Endothelial cell of umbilical vein (primary cell): ENCODE measurements around the gene CLOCK. TPM values are rescaled to one million over a fixed set of nuclear protein-coding genes. Genes with fewer than 3 reads are reported as not detected.

Experiments
- BruUV-seq: library from RNA; stranded (reverse); fragments of 400-500 nt; replicated peaks from 2 replicates; lab custom pipeline; 2021; lab: Mats Ljungman, UMichigan
- CTCF ChIA-PET: fragments of 300-600, 350-600 bp; sonication (Branson Sonifier 250); formaldehyde crosslinking; loops from one replicate; lab custom pipeline; 2021; ENCODE audit warnings: antibody characterized with exemption, inconsistent platforms; lab: Charles Lee
- POLR2A ChIA-PET: fragments of 300-600, 350-600 bp; sonication (Branson Sonifier 250); formaldehyde crosslinking; loops from one replicate; lab custom pipeline; 2021; ENCODE audit warnings: antibody characterized with exemption, inconsistent platforms; lab: Charles Lee
- DNase-seq: peaks from one replicate; pipeline ENCODE4 v3.0.0-alpha.2; 2011; ENCODE audit warnings: low read depth, low spot score
- FAIRE-seq: peaks from 2 replicates; lab custom pipeline; 2011; peaks lifted over from hg19 to GRCh38; lab: Jason Lieb, UNC
- H2AFZ ChIP-seq: 2 replicates; pipeline ENCODE4 v1.6.0; 2012; ENCODE audit warnings: low read depth, low read length, control low read depth, inconsistent platforms
- H3K27ac ChIP-seq: 2 replicates; pipeline ENCODE4 v1.5.1; 2011; ENCODE audit warnings: low read depth, mild to moderate bottlenecking, control low read depth, low read length, moderate library complexity; ENCODE audit not compliant: insufficient read depth
- H3K27me3 ChIP-seq, 2 experiments: 2 replicates each; pipeline versions ENCODE4 v1.6.0 to v1.6.1; 2011; ENCODE audit warnings: low read length in 2 of 2, mixed read lengths in 1 of 2; ENCODE audit not compliant: control insufficient read depth in 2 of 2, insufficient read depth in 2 of 2
- H3K36me3 ChIP-seq, 2 experiments: 2 replicates in 1 of 2; 3 replicates in 1 of 2; pipeline ENCODE4 v1.5.1; 2011; ENCODE audit warnings: low read length in 2 of 2, mild to moderate bottlenecking in 1 of 2, moderate library complexity in 1 of 2; ENCODE audit not compliant: control insufficient read depth in 2 of 2, insufficient read depth in 2 of 2; ENCODE audit errors: extremely low read depth in 1 of 2
- H3K4me1 ChIP-seq: 3 replicates; pipeline ENCODE4 v1.5.1; 2011; ENCODE audit warnings: mild to moderate bottlenecking, low read length; ENCODE audit not compliant: control insufficient read depth, insufficient read depth; ENCODE audit errors: extremely low read depth
- H3K4me2 ChIP-seq: 2 replicates; pipeline ENCODE4 v1.6.1; 2011; ENCODE audit warnings: low read length, control low read depth, mixed read lengths; ENCODE audit not compliant: insufficient read depth
- H3K4me3 ChIP-seq, 3 experiments: fragments of 200-600 bp in 1 of 3; sonication (generic), shearing (Covaris generic) in 1 of 3; replicated peaks in 1 of 3; 2 replicates each; pipeline ENCODE4 v1.5.1; 2011 to 2016; ENCODE audit warnings: control low read depth in 3 of 3, low read length in 3 of 3, mild to moderate bottlenecking in 2 of 3, inconsistent platforms in 1 of 3, low read depth in 1 of 3, moderate library complexity in 1 of 3; ENCODE audit not compliant: insufficient read depth in 1 of 3
- H3K79me2 ChIP-seq: 2 replicates; pipeline ENCODE4 v1.6.0; 2012; ENCODE audit warnings: low read length, inconsistent platforms; ENCODE audit not compliant: control insufficient read depth, insufficient read depth
- H3K9ac ChIP-seq: replicated peaks from 2 replicates; pipeline ENCODE3; 2011; ENCODE audit warnings: low read length, control low read depth; ENCODE audit not compliant: insufficient read depth; ENCODE audit errors: extremely low read depth
- H3K9me1 ChIP-seq: replicated peaks from 3 replicates; pipeline ENCODE4 v1.6.0; 2011; ENCODE audit warnings: mild to moderate bottlenecking, low read length; ENCODE audit not compliant: control insufficient read depth, insufficient read depth; ENCODE audit errors: extremely low read depth
- H3K9me3 ChIP-seq: replicated peaks from 2 replicates; pipeline ENCODE4 v1.5.1; 2012; ENCODE audit warnings: low read length, inconsistent platforms; ENCODE audit not compliant: control insufficient read depth, insufficient read depth
- H4K20me1 ChIP-seq: replicated peaks from 2 replicates; pipeline ENCODE3; 2011; ENCODE audit warnings: mild to moderate bottlenecking, low read length; ENCODE audit not compliant: control insufficient read depth, insufficient read depth; ENCODE audit errors: extremely low read depth
- CTCF ChIP-seq, 2 donors: IDR thresholded peaks; 1 replicate in 1 of 2; 2 replicates in 1 of 2; pipeline ENCODE4 v1.5.1; 2011; ENCODE audit warnings: low read length in 2 of 2, mild to moderate bottlenecking in 2 of 2, moderate library complexity in 2 of 2, control low read depth in 1 of 2, inconsistent platforms in 1 of 2, low read depth in 1 of 2; ENCODE audit not compliant: insufficient read depth in 1 of 2; ENCODE audit errors: extremely low read depth in 1 of 2
- EZH2 ChIP-seq: IDR thresholded peaks from 2 replicates; pipeline ENCODE4 v1.6.1; 2012; ENCODE audit warnings: borderline replicate concordance, low read depth, mild to moderate bottlenecking, moderate library complexity, low read length, inconsistent platforms; ENCODE audit not compliant: severe bottlenecking
- FOS ChIP-seq: IDR thresholded peaks from 2 replicates; pipeline ENCODE4 v1.6.1; 2011; ENCODE audit warnings: mild to moderate bottlenecking, low read length, moderate library complexity, borderline replicate concordance; ENCODE audit not compliant: insufficient read depth
- GATA2 ChIP-seq: IDR thresholded peaks from 2 replicates; pipeline ENCODE4 v1.7.0; 2011; ENCODE audit warnings: low read depth, mild to moderate bottlenecking, moderate library complexity, mixed read lengths, low read length; ENCODE audit not compliant: insufficient read length, insufficient read depth
- JUN ChIP-seq: IDR thresholded peaks from 2 replicates; pipeline ENCODE4 v1.6.1; 2011; ENCODE audit warnings: borderline replicate concordance, low read depth; ENCODE audit not compliant: insufficient read length, insufficient read depth
- MAX ChIP-seq: IDR thresholded peaks from 2 replicates; pipeline ENCODE4 v1.6.1; 2011; ENCODE audit not compliant: insufficient read depth, insufficient read length
- MYC ChIP-seq: IDR thresholded peaks from one replicate; pipeline ENCODE4 v1.6.1; 2011; ENCODE audit warnings: mild to moderate bottlenecking, low read depth, low read length
- POLR2A ChIP-seq: IDR thresholded peaks from 2 replicates; pipeline ENCODE4 v1.6.1; 2012; ENCODE audit warnings: low read depth, mild to moderate bottlenecking, control low read depth, low read length
- POLR2AphosphoS5 ChIP-seq: IDR thresholded peaks from 2 replicates; pipeline ENCODE4 v1.6.1; 2012; ENCODE audit warnings: low read depth, mild to moderate bottlenecking, control low read depth, low read length, moderate library complexity; ENCODE audit not compliant: insufficient read depth
- dilution Hi-C: fragments of 300-500 bp; cut with MboI; formaldehyde crosslinking; loops from one replicate; pipeline ENCODE4 v1.15.0; 2019; ENCODE audit warnings: low sequenced_read_pairs; ENCODE audit not compliant: extremely low pct_ligation_motif_present
- intact Hi-C: fragments of 100-400 bp; cut with micrococcal nuclease; formaldehyde crosslinking; loops from one replicate; pipeline ENCODE4 v1.10.0; 2022
- polyA plus RNA-seq, 4 experiments: library from polyadenylated mRNA; depleted of rRNA in 3 of 4; stranded (reverse) in 3 of 4; unstranded in 1 of 4; fragments of >200 nt; gene quantifications; 2 replicates each; pipeline versions ENCODE4 v1.2.1 to v1.2.3, GENCODE V29; 2011 to 2012; ENCODE audit warnings: missing spikeins in 1 of 4
- total RNA-seq: library from RNA; stranded (reverse); gene quantifications from 2 replicates; pipeline ENCODE4 v1.2.3, GENCODE V29; 2021

The CLOCK gene
- total and polyA plus RNA-seq, 2 donors (not counting 3 experiments of a cell fraction or from before 2014, with no cell fraction given) = 7.5 to 23.8 TPM

GRCh38 chr4:55538531-55538930 is 8.2 kb downstream of the CLOCK start:
- FAIRE-seq = no peak
- TF ChIP-seq FOS (no peak), MAX (no peak), EZH2 (no peak), POLR2AphosphoS5 (no peak), CTCF (IDR thresholded peaks at IDR 0.05; ENCODE audit: extremely low read depth in 1 of 2, insufficient read depth in 1 of 2, low read depth in 1 of 2, low read length in 2 of 2) (no peak), JUN (no peak), POLR2A (no peak), MYC (no peak), GATA2 (no peak)

More at GRCh38 chr4:55538531-55538930, 8.2 kb downstream of the CLOCK start:
- no peak overlapping the region for H3K27ac ChIP-seq
- H3K4me1 ChIP-seq = no peaks in the 10 kb centered on the region
- no TSS peak for BruUV-seq
- H3K9me1 ChIP-seq = no peaks in the 10 kb centered on the region
- intact Hi-C loops (no loop called here), dilution Hi-C loops (no loop called here)
- ChIA-PET CTCF (no interaction called here), POLR2A (interaction anchor here (0.7 kb wide), 1 partner anchor 13 kb away, joined by 3 read pairs; no protein-coding TSS in a partner anchor)
- H3K4me2 ChIP-seq = no peak overlapping the region
- no peak overlapping the region for H3K4me3 ChIP-seq
- H3K9me3 ChIP-seq = no peaks in the 10 kb centered on the region
- H3K27me3 ChIP-seq = no peaks in the 10 kb centered on the region
- peaks cover 0 to 2% of the 10 kb centered on the region in 2 experiments for H3K36me3 ChIP-seq
- no peak overlapping the region for H2AFZ ChIP-seq
- no peak overlapping the region for H3K9ac ChIP-seq
- no peak for DNase-seq
- H3K79me2 ChIP-seq = peaks cover 69% of the 10 kb centered on the region
- H4K20me1 ChIP-seq = no peaks in the 10 kb centered on the region
